ENCODE results near the gene SNX19.

DNA sequence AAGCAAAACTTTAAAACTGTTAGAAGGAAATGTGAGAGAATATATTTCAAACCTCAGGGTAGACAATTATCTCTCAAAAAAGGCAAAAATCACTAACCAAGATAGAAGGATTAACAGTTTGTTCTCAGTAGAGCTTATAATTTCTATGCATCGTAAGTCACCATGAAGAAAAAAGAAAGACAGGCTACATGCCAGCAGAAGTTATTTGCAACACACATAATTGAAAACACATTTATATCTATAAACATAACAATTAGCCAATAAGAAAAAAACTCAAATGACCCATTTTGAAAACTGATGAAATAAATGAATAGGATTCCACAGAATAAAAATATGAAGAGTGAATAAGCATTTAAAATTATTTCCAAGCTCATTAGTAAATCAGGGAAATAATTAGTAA lies 24.4 kb upstream of the SNX19 start:
- TF ChIP-seq POLR2AphosphoS5 (IDR thresholded peaks at IDR 0.05) (no peak), CTCF (IDR thresholded peaks at IDR 0.05) (no peak), EP300 (IDR thresholded peaks at IDR 0.05; ENCODE audit: low read depth) (no peak)
